GM23248 (cell line): ENCODE data around the gene SNRNP70.

Experiments used
- EZH2 ChIP-seq: fragments of 200-600 bp; sonication (generic); IDR thresholded peaks from 2 replicates; pipeline ENCODE4 v1.6.1; 2018; ENCODE audit warnings: antibody characterized with exemption, mild to moderate bottlenecking; ENCODE audit not compliant: insufficient read depth, poor library complexity, severe bottlenecking
- EZH2phosphoT487 ChIP-seq: fragments of 200-600 bp; sonication (generic); IDR thresholded peaks from 2 replicates; pipeline ENCODE4 v1.6.1; 2018; ENCODE audit warnings: antibody characterized with exemption, moderate library complexity, mild to moderate bottlenecking, low read depth; ENCODE audit not compliant: insufficient read depth

DNA sequence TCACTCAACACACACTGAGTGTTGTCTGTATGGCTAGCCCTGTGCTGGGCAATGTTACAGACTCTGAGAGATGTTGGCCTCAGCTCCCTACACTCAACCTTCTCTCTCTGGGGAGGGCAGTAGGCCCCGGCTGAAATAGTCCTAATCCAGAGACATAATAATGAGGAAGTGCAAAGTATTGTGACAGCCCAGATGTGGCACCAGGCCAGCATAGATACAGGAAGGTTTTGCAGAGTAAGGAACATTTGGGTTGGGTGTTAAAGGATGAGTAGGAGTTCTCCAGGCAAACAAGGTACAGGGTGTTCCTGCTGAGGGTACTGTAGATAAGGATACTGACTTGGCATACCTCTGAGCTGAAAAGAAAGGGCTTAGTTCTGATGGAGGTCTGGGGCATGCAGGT is 31.3 kb downstream of the SNRNP70 start:
- TF ChIP-seq EZH2 (no peak), EZH2phosphoT487 (no peak)
